HG02973 (cell line): Measurements from ENCODE around the gene ADISSP.

Experiments
- ATAC-seq: cut with Tn5 transposase; IDR thresholded peaks from one replicate; pipeline ENCODE4 v1.9.1; 2021; ENCODE audit warnings: moderate library complexity; ENCODE audit not compliant: unreplicated experiment

ADISSP gene

DNA sequence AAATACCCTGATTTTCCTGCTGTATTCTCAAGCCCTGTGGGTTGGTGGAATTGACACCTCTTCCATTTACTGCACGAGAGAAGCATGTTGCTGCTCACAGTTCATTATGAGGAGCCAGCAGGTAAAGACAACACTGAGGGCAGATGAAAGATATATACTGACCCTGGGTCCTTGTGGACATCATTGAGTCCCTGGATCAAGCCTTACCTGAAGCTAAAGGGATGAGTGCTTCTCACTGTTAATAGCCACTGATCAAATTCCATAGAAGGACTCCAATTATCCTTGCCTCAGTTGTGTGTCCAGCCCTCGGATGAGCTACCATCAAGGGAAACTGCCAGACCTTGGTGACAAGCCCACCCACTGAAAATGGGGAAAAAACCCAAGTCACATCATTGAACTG, 47.5 kb downstream of the ADISSP start:
- no peak for ATAC-seq

DNA sequence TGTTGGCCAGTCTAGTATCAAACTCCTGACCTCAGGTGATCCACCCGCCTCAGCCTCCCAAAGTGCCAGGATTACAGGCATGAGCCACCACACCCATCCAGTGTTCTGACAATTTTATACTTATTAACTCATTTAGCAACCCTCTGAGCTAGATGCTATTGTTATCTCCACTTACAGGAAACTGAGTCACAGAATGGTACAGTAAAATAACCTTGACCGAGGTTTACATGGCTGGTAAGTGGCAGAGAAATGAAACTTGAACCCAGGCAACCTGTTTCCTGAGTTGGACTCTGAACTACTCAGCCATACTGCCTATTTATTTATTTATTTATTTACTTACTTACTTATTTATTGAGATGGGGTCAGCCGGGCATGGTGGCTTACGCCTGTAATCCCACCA, 48.5 kb downstream of the ADISSP start:
- no peak for ATAC-seq

DNA sequence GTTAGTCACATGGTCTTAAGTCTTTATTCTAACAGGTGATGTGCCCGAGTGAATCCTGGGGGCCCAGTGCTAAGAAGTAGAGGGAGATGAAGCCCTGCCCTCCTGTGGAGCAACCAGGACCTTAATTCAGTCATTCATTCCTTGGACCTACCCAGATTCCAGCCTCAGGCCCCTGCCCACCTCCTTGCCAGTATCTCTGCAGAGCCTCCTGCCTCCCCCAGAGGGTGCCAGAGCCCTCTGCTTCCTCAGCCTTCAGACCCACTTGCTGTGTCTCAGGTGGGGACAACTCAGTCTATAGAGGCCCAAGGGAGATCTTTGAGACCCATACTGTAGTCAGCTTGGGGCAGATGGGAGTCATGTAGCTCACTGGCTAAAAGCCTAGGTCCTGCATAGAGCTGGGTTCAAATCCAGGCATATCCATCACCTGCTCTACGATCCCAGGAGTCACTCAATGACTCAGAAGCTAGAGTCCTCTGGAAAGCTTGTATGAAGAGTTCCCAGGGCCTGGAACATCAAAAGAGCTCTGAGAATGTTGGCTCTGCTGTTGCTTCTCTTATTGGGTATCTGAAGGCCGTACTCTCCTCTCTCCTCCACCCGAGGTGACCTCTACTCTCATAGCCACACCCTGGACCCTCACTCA, 51.2 kb downstream of the ADISSP start:
- no peak for ATAC-seq

DNA sequence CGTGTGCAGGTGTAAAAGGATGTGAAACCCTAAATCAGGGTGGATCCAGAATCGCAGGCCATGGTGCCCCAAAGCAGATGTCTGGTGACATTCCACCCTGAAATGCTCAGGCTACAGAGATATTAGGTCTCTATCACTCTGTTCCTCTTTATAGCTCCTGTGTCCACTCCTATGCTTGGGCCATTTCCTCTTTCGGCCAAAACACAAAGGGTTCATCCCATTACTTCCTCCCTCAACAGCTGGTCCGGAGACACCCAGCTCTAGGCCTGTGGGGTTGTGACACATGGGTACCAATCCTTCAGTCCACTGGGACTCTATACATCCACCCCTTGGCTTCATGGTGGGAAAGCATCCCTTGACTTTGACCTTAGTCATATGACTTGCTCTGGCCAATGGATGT, 53.5 kb downstream of the ADISSP start:
- no peak for ATAC-seq

DNA sequence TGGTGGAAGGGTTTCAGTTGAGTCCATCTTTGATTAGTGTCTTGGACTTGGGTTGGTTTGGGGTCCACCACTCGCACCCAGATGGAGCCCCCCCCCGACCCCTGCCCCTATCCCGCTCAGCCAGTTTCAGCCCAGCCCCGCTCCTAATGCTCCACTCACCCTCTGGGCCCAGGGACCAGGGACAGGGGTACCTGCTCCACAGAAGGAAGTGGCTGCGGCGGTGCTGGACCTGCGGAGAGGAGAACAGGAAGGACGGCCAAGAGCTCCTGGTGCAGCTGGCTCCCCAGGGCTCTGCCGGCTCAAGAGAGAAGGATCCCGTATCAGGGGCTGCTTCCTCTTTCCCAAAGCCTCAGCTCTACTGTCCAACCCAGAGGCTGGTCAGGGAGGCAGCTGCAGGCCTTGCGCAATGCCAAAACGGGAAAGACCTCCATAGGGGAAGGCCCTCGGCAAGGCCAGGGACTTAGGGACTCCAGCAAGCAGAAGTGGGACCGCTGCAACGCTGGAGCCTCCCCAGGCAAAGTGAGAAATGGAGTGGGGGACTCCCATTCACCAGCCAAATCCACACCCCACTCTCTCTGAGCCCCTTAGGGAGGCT, 55.2 kb downstream of the ADISSP start, which contains the start of gene SIGLEC1:
Gene SIGLEC1, minus strand, starts transcription at position 322 of the 595 bp plus-strand sequence. CDS start 5,472 bp downstream, outside the sequence.
- ATAC-seq = no peak

DNA sequence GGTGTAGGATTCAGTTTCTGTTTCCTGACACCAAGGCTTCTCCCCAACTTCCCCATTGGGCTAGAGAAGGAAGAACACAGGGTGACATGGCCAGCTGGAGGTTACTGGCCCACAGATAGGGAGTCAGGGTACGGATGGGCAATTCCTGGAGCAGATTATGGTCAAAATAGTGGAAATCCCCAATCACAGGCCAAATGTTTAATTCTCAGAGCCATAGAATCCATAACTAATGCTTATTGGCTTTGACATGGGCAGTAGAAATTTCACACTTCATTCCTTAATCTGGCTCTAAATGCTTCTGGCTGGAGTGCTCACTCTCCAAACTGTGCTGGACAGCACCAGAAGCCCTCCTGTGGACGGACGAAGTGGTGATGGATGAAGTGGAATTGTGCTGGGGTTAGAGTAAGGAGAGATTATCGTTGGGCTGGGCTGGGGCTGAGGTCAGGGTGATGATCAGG, 56.0 kb downstream of the ADISSP start:
- ATAC-seq = no peak

DNA sequence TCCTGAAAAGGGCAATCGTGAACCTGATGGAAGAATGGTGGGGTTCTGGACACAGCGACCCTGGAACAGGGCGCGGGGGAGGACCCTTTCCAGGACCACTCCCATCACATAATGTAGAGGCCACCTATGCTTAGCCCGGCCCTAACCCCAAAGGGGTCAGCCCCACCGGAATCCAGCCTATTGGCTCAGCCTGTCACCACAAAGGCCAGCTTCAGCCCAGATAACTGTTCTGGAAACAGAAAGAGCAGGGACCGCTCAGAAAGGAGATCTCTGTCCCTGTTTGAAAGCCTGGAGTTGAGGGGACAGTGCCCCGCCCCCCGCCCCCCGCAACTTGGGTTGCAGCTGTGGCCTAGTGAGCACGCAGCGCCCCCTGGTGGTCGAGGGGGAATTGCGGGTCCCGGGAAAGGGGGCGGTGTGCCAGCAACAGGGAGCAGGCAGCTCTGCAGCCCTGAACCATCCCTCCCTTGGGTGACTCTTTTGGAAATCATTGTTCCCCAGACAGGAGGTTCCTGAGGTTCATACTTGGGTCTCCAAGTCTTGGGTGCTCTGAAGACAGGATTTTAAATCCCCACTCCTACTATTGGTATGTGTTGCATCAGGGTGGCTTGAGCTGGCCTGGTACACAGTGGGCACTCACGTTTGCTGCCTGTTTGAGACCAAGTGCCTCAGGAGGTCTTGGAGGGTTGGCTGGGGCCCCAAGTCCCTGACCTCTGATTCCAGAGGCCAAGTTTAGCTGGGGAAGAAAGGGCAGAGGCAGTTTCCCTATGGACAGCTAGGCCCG, 56.7 kb downstream of the ADISSP start:
- ATAC-seq = no peak

DNA sequence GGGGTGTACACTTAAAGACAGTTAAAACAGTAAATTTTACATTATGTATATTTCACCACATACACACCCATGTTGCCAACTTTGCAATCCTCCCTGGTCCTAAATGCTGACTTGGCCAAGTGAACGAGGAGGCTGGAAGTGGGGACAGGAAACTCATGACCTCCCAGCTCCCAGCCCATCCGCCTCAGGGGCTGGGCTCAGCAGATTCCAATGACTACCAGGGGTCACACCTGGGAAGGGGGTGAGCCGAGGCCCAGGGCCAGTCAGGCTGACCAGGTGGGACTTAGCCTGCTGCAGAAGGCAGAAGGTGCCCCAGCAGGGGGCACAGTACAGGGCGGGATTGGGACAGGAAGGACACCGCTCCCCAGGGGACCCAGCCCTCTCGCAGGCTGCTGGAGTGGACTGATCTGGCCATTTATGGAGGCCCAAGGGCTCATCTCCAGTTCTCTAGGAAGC, 57.5 kb downstream of the ADISSP start:
- ATAC-seq = no peak

DNA sequence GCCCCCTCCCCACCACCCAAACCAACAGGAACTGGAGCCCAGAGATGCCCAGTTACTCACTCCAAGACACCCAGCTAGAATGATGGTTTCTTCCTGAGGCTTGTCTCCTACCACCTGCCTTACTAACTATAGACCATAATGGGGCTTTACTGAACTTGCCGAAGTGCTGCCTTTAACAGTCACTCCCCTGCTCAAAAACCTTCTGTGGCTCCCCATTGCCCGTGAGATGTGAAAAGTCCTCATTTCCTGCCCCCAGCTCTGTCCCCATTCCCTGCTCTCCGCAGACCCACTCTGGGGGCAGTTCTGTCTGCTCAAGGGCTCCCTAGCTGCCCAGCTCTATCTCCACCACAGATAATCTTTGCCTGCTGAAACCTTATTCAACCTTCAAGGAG, 60.0 kb downstream of the ADISSP start:
- ATAC-seq = no peak

DNA sequence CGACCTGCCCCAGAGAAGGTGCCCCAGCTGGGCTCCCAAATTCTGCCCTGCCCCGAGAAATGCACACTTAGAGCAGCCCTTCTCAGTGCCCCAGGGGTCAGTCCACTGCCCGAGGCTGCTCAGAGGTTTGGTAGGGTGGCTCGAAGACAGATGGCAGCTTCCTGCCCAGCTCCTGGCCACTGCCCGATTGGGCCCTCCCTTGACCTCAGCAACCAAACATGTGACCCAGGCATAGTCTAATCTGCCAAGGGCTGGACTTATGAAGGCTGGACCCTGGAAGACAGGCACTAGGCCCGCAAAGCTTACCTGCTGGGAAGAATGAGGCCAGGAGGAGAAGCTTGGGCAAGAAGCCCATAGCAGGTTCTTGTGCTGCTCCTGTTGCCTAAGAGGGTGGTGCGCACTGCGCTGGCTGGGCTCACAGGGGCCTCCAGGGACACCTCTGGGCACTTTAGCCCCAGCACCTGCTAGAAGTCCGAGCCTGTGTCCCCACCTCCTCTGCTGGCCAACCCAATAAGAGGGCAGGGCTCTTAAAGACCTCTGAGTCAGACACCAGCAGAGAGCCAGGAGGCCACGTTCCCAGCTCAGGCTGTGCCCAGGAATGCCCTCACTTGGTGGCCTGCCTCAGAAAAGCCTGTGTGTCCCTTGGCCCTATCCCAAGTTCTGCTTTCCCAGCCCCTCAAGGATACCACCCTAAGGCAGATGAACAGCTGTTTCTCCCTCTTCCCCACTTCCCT, 60.6 kb downstream of the ADISSP start:
- no peak for ATAC-seq

DNA sequence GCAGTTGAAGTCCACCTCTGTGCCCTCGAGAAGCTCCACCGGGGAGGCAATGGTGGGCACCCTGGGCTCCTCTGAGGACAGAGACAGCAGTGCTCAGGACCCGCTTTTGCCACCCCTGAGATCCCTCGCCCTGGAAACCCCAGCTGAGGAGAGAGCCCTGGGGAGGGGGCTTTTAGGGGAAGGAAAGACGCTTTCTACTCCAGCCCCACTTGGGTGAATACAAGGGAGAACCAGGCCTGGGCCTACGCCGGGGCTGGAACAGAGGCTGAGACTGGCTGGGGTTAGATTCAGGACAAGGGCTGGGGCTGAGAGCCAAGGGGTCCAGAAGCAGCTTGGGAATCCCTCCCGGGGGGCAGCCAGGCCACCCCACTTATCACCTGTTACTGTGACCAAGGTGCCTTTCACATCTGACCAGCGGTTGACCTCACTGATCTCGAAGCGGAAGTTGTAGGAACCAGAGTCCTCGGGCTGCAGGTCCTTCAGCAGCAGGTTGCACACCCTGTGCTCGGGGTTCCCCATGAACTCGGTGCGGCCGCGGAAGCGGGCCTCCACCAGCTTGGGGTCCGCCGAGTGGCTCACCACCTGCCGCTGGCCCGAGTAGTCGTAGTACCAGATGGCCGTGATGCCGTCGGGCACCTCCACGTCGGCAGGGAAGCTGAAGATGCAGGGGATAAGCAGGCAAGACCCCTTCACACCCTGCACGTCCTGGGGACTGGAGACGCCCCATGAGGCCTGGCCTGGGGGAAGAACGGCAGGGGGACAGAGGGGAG, 61.4 kb downstream of the ADISSP start:
- no peak for ATAC-seq

DNA sequence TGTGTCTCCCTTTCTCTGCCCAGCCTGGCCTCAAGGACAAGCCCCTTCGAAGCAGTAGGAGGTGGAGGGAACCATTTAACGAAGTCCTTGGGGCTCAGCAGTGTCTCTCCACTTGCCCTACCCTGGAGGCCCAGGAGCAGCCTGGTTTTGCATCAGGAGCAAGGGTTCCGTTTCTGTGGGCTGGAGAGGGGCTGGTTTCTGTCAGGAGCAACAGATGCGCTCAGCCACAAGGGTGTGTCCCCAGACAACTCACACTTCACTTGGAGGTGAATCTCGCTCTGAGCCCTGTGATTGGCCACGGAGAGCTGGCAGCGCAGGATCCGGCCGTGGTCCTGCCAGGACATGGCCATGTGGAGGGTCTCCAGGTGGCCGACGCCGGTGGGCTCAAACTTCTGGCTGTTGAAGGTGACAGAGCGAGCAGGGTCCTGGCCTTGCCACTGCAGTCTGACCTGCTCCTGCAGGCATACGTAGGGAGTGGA, 62.0 kb downstream of the ADISSP start:
- ATAC-seq = no peak

DNA sequence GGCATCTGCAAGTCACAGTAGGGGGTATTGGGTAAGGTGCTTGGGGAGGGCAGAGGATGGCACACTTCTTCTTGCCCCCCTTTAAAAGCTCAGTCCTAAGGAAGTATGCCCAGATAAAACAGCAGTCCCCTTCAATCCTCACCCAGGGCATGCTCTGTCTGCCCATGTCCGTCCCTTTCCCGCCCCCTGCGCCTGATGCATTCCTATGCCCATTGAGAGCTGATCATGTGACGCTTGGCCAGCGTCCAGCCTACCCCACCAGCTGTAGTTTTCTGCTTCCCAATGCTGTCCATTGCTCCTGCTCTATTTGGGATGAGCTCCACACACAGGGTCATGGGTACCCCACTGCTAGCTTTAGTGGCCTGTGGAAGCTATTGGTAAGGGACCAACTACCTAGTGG, 63.5 kb downstream of the ADISSP start:
- ATAC-seq = no peak
